ENCODE results near the gene RBMS1.

Gene RBMS1

DNA sequence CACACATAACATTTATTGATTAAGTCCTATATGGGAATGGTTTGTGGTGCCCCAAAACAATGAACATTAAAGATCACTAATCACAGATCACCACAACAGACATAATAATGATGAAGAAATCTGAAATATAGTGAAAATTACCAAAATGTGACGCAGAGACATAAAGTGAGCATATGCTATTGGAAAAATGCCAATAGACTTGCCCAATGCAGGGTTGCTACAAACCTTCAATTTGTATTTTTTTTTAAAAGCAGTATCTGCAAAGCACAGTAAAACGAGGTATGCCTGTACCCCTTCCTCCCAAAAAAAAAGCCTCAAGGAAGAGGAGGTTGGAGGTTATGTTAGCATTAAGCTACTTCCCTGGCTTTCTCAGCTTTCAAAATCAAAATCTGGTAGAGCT is 131.1 kb downstream of the RBMS1 start:
- no peak overlapping the region for H3K4me3 ChIP-seq (ENCODE audit: low read depth, low read length)
- no peak for DNase-seq (ENCODE audit: low read depth)
- TF ChIP-seq, protein P1, sequence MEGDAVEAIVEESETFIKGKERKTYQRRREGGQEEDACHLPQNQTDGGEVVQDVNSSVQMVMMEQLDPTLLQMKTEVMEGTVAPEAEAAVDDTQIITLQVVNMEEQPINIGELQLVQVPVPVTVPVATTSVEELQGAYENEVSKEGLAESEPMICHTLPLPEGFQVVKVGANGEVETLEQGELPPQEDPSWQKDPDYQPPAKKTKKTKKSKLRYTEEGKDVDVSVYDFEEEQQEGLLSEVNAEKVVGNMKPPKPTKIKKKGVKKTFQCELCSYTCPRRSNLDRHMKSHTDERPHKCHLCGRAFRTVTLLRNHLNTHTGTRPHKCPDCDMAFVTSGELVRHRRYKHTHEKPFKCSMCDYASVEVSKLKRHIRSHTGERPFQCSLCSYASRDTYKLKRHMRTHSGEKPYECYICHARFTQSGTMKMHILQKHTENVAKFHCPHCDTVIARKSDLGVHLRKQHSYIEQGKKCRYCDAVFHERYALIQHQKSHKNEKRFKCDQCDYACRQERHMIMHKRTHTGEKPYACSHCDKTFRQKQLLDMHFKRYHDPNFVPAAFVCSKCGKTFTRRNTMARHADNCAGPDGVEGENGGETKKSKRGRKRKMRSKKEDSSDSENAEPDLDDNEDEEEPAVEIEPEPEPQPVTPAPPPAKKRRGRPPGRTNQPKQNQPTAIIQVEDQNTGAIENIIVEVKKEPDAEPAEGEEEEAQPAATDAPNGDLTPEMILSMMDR (IDR thresholded peaks at IDR 0.05; ENCODE audit: control insufficient read depth, extremely low read depth, insufficient read depth): no peak

DNA sequence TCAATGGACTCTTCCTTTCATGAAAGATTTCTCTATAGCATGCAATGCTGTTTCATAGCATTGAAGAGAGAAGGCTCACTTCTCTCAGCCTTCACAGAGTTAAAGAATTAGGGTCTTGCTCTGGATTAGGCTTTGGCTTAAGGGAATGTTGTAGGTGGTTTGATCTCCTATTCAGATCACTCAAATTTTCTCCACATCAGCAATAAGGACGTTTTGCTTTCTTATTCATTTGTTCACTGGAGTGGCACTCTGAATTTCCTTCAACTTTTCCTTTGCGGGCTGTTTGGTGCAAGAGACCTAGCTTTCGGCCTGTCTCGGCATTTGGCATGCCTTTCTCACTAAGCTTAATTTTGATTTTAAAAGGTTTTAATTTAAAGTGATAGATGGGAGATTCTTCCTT is 131.6 kb downstream of the RBMS1 start:
- no peak overlapping the region for H3K4me3 ChIP-seq (ENCODE audit: low read depth, low read length)
- no peak for DNase-seq (ENCODE audit: low read depth)
- TF ChIP-seq, protein P1 (IDR thresholded peaks at IDR 0.05; ENCODE audit: control insufficient read depth, extremely low read depth, insufficient read depth): no peak

DNA sequence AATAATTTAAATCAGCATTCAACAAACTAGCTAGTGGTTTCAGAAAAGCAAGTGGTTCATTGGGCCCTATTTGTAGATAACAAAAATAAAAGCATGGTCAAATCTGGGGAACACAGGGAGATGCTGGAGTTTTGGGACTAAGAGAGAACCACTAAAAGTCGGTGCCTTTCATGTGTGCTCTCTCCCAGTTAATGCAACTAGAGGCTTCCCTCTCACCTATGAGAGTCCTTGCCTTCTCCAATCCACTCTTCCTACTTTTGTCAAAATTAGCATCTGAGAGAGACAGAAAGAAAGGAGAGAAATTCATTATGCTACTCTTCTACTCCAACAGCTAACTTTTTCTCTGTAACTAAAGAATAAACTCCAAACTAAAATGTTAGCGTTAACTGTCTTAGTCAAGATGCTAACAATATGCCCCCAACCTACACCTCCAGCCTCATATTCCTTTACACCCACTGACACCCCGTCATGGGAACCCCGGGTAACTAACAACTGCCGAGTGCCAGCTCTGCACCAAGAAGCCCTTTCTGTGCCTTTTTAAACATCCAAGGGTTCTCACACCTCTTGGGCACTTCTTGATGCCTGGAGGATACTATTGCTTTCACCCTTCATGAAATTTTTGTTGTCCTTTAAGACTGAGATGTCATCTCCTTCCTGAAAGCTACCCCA is 133.4 kb downstream of the RBMS1 start:
- no peak overlapping the region for H3K4me3 ChIP-seq (ENCODE audit: low read depth, low read length)
- no peak for DNase-seq (ENCODE audit: low read depth)
- TF ChIP-seq, protein P1 (IDR thresholded peaks at IDR 0.05; ENCODE audit: control insufficient read depth, extremely low read depth, insufficient read depth): no peak

DNA sequence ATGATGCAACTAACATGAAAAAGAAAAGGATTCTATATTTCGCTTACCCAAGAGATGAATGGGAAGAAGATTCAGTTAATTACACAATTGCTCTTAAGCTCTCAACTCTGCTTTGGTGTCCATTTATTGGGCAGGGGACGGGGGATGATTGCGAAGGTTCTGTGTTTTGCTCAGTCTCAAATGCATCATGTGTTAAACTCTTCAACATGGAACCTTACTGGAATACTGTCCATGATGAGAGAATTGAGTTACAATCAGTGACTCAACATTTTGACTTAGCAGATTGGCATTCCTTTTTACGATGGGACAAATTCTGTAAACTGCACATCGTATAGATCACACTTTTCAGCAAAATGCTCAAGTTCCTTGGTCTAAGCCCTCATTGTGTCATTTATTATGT is 135.6 kb downstream of the RBMS1 start:
- no peak overlapping the region for H3K4me3 ChIP-seq (ENCODE audit: low read depth, low read length)
- TF ChIP-seq, protein P1 (IDR thresholded peaks at IDR 0.05; ENCODE audit: control insufficient read depth, extremely low read depth, insufficient read depth): no peak
- no peak for DNase-seq (ENCODE audit: low read depth)

DNA sequence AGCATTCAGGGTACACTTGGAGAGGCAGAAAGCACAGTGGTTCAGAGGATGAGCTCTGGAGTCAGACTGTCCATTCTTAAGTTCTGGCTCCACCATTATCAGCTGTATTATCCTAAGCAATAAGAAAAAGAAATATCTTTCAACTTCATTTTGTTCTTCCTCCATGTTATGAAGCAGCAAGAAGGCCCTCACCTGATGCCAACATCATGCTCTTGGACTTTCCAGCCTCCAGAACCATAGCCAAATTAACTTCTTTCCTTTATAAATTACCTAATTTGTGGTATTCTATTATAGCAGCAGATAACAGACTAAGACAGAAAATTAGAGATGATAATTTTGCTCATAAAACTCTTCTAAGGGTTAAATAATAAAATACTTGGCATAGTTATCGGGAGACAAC is 137.1 kb downstream of the RBMS1 start:
- DNase-seq (ENCODE audit: low read depth): no peak
- H3K4me3 ChIP-seq (ENCODE audit: low read depth, low read length): no peak overlapping the region
- TF ChIP-seq, protein P1 (IDR thresholded peaks at IDR 0.05; ENCODE audit: control insufficient read depth, extremely low read depth, insufficient read depth): no peak

DNA sequence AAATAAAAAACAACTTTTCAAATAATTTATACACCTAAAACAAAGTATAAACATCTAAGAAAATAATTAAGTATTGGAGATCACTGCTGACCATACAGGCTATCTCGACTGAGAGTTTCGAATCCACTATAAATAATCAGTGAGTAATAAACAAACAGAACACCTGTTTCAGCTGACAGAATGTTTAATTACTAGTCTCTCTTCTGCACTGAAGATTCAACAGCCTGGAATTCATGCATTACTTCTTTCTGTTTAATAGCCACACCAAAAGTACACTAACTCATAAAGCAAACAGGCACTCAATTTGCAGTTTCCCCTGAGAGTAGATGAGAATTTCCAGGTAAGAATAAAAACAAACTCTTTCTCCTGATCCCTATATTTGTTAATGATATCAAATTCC is 138.5 kb downstream of the RBMS1 start:
- no peak for DNase-seq (ENCODE audit: low read depth)
- no peak overlapping the region for H3K4me3 ChIP-seq (ENCODE audit: low read depth, low read length)
- TF ChIP-seq, protein P1 (IDR thresholded peaks at IDR 0.05; ENCODE audit: control insufficient read depth, extremely low read depth, insufficient read depth): no peak

DNA sequence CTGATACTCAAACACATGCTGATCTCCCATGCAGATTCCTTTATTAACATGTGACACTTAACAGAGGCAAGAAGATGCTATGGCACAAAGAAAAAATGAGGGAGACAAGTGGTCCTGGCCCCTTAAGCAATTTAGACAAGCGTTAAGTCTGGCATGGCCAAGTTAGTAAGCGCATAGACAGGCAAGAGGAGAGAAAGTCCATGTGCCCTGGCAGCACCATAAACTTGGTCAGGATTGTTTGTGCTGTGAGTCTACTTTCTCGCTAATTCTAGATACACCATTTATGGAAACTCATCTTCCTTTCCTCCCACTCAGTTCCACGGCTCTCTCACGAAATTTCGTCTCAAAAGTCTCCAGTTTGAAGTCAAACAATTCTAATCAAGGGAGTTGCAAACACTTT is 138.9 kb downstream of the RBMS1 start:
- TF ChIP-seq, protein P1 (IDR thresholded peaks at IDR 0.05; ENCODE audit: control insufficient read depth, extremely low read depth, insufficient read depth): no peak
- no peak overlapping the region for H3K4me3 ChIP-seq (ENCODE audit: low read depth, low read length)
- no peak for DNase-seq (ENCODE audit: low read depth)

Measured in LNCaP clone FGC (cell line).